Anterior cingulate cortex (tissue), 58 donors: ENCODE data around the gene SOX6.

Experiments
- DNase-seq, 58 donors: peaks; one replicate each; lab custom pipeline; 2025; lab: John Stamatoyannopoulos, UW

Gene SOX6

GRCh38 chr11:16114978-16115871 lies 241.1 kb downstream of the SOX6 start:
- DNase-seq, result no peak

- DNase-seq, result no peak
These were observed 241.9 kb downstream of the SOX6 start for GRCh38 chr11:16114431-16114830.

- peak in 15 of 58 donors; percentile 0 to 20 (median 3) for DNase-seq
These were observed 244.7 kb downstream of the SOX6 start for GRCh38 chr11:16111690-16112089.

GRCh38 chr11:16110886-16111285 lies 245.5 kb downstream of the SOX6 start:
- DNase-seq, result no peak

GRCh38 chr11:16099343-16099900 lies 256.9 kb downstream of the SOX6 start:
- DNase-seq, result no peak

- no peak for DNase-seq
These were observed 257.7 kb downstream of the SOX6 start for GRCh38 chr11:16098526-16099205.

GRCh38 chr11:16097543-16097942 lies 258.8 kb downstream of the SOX6 start:
- no peak for DNase-seq

GRCh38 chr11:16096336-16096735 lies 260.0 kb downstream of the SOX6 start:
- DNase-seq, result no peak

GRCh38 chr11:16095756-16096155 lies 260.6 kb downstream of the SOX6 start:
- no peak for DNase-seq

GRCh38 chr11:16093889-16094653 lies 262.3 kb downstream of the SOX6 start:
- DNase-seq, result no peak

- no peak for DNase-seq
These were observed 264.5 kb downstream of the SOX6 start for GRCh38 chr11:16091862-16092261.

- DNase-seq, result no peak
These were observed 266.9 kb downstream of the SOX6 start for GRCh38 chr11:16089481-16089880.

- DNase-seq, result no peak
These were observed 267.6 kb downstream of the SOX6 start for GRCh38 chr11:16088774-16089173.

- DNase-seq, result no peak
These were observed 268.5 kb downstream of the SOX6 start for GRCh38 chr11:16087886-16088285.

- DNase-seq, result no peak
These were observed 270.0 kb downstream of the SOX6 start for GRCh38 chr11:16086229-16086819.

GRCh38 chr11:16082095-16083055 lies 274.0 kb downstream of the SOX6 start:
- no peak for DNase-seq

- DNase-seq, result no peak
These were observed 274.8 kb downstream of the SOX6 start for GRCh38 chr11:16081382-16082094.

GRCh38 chr11:16080688-16081381 lies 275.5 kb downstream of the SOX6 start:
- no peak for DNase-seq
